T-helper 1 cell treated with Interleukin-12 subunit alpha and Interleukin-12 subunit beta and Interleukin-4 antibody, amounts not matched to agents 30 ng/mL and 1 ng/mL, for 36 hours (primary cell): ENCODE data around the gene RBP5. TPM values are rescaled to one million over a fixed set of nuclear protein-coding genes. Genes with fewer than 3 reads are reported as not detected.

ENCODE experiments used
- intact Hi-C: fragments of 100-400 bp; cut with micrococcal nuclease; formaldehyde crosslinking; loops from one replicate; pipeline ENCODE4 v1.15.1; 2024
- total RNA-seq: library from RNA; stranded (reverse); gene quantifications from 2 replicates; pipeline ENCODE4 v1.2.3, GENCODE V29; 2022

The RBP5 gene
- total RNA-seq, 1 donor from 2014 or later: 0.27 TPM

DNA sequence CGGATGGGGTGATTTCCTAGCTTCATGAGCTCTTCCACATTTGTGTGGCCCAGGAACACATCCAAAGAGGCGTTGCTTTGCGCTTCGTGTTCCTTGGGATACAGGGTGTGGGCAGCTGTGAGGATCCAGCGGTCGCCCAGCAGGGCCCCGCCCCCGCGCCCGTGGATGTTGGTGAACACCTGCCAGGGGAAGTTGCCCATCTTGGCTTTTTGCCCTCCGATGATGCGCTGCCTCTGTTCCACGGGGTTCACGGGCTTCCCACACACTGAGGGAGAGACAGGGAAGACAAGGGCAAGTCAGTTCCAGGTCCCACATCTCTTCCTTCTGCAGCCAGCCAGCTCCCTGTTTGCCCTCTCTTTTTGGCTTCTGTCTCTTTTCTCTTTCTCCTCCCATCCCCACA lies 47.7 kb downstream of the RBP5 start:
- intact Hi-C loops: no loop called here

DNA sequence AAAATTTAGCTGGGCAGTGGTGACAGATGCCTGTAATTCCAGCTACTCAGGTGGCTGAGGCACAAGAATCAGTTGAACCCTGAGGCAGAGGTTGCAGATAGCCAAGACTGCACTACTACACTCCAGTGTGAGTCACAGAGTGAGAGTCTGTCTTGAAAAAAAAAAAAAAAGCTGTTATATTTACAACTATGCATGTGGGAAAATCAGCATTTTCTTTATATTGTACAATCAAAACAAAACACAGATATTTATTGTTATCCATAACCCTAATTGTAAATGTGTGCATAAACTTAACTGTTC lies 48.9 kb downstream of the RBP5 start:
- intact Hi-C loops: no loop called here

DNA sequence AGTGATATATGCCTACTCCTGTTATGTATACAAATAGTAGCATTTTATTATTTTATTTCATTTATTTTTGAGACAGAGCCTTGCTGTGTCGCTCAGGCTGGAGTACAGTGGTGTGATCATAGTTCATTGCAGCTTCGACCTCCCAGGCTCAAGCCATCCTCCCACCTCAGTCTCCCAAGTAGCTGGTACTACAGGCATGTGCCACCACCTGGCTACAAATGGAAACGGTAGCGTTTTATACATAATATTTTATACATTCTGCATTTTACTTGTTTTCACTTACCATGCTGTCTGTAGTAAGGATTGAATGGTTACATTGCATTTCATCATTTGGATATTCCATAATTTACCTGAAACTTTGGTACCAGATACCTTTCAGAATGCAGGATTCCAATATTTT lies 50.5 kb downstream of the RBP5 start:
- intact Hi-C loops: no loop called here

DNA sequence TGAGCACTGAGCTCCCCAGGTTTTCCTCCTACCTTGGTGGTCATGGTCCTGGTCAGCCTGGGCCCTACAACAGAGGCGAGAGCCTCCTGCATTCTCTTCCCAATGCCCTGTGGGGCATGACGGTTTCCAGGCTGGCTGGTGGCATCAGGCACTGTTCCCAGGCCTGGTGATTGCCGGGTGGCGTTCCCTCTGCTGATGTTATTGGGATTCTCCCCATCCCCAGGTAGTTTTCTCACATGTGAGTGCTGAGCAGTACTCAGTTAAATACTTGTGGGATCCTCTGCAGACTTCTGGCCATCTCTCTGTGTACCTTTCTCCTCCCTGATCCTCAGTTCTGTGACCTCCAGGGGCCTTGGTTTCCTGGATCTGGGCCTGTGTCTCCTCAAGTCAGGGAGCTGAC lies 52.2 kb downstream of the RBP5 start:
- intact Hi-C loops: no loop called here

- intact Hi-C loops: no loop called here
Measured at GRCh38 chr12:7075939-7076338, 52.8 kb downstream of the RBP5 start.

DNA sequence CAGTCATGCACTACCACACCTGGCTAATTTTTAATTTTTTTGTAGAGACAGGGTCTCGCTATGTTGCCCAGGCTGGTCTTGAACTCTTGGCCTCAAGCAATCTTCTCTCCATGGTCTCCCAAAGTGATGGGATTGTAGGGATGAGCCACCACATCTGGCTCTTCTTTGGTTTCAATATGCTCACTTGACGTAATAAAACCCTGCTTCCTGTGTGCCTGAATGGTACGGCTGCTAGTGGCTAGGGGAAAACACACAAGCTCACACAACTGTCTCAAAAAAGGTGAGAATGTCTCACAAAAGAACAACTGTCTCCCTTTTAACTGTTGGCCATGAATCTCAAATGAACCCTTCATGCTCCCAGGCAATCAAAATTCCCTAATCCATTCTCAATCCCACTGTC lies 53.2 kb downstream of the RBP5 start:
- intact Hi-C loops: no loop called here

GRCh38 chr12:7073946-7074345 lies 54.7 kb downstream of the RBP5 start:
- intact Hi-C loops: no loop called here

Other genes starting within 250 kb of the RBP5 start
- gene LRRC23, start 224.1 kb downstream of the RBP5 start, total RNA-seq: 5.7 and 6.9 TPM in 2 replicates
- 126 and 128 TPM in 2 replicates for gene ENO2, start 214.3 kb downstream of the RBP5 start, total RNA-seq
- gene ATN1, start 200.9 kb downstream of the RBP5 start, total RNA-seq: 42.9 and 44.1 TPM in 2 replicates
- not detected in 2 replicates for gene RNU7-1, start 185.1 kb downstream of the RBP5 start, total RNA-seq
- 126 and 140 TPM in 2 replicates for gene C12orf57, start 184.9 kb downstream of the RBP5 start, total RNA-seq
- 189 and 193 TPM in 2 replicates for gene PTPN6, start 177.5 kb downstream of the RBP5 start, total RNA-seq
- gene PHB2, start 158.2 kb downstream of the RBP5 start, total RNA-seq: 208 and 209 TPM in 2 replicates
- gene EMG1, start 158.0 kb downstream of the RBP5 start, total RNA-seq: 65.5 and 71.1 TPM in 2 replicates
- 37.4 and 40.3 TPM in 2 replicates for gene LPCAT3, start 110.4 kb downstream of the RBP5 start, total RNA-seq
- 1.7 and 2.7 TPM in 2 replicates for gene C1S, start 68.2 kb downstream of the RBP5 start, total RNA-seq
- gene C1R, start 36.4 kb downstream of the RBP5 start, total RNA-seq: 3.1 and 3.3 TPM in 2 replicates
- 33.3 and 33.7 TPM in 2 replicates for gene C1RL, start 19.7 kb downstream of the RBP5 start, total RNA-seq
- 86.2 and 86.5 TPM in 2 replicates for gene CLSTN3, start 1.5 kb upstream of the RBP5 start, total RNA-seq
- gene PEX5, start 60.8 kb upstream of the RBP5 start, total RNA-seq: 21.7 and 24.5 TPM in 2 replicates
- not detected in 2 replicates for gene ACSM4, start 175.2 kb upstream of the RBP5 start, total RNA-seq